Cardiac septum (tissue), 1 donor: ENCODE data around the gene MDP1. TPM values are rescaled to one million over a fixed set of nuclear protein-coding genes. Genes with fewer than 3 reads are reported as not detected.

ENCODE experiments used
- DNase-seq: peaks from one replicate; pipeline ENCODE4 v3.0.0-alpha.2; 2020; ENCODE audit warnings: low spot score
- intact Hi-C: fragments of 100-400 bp; cut with DNase I; formaldehyde crosslinking; loops from one replicate; pipeline ENCODE4 v1.14.0; 2022
- long read RNA-seq: library from polyadenylated mRNA; unstranded; transcript quantifications from one replicate; pipeline ENCODE4 v2.0.0, GENCODE V29; 2021
- total RNA-seq: library from RNA; stranded (reverse); fragmentation: NEBNext Ultra II Directional; extraction: Animal tissue kit (Norgen Biotek cat#: 25700); gene quantifications from one replicate; pipeline ENCODE4 v1.2.1, GENCODE V29; 2021
- donor health status: DM: no; HTN: no; CAD: no.

The MDP1 gene
- 16.7 TPM for total RNA-seq
- long read RNA-seq, transcript MDP1-201 (6 exons, 730 nt): major isoform, 7 of 10 reads
- long read RNA-seq, partial matches to known transcripts: 0 of 10 reads
- long read RNA-seq, other reads (novel, unspliced or antisense): 2 of 10 reads

DNA sequence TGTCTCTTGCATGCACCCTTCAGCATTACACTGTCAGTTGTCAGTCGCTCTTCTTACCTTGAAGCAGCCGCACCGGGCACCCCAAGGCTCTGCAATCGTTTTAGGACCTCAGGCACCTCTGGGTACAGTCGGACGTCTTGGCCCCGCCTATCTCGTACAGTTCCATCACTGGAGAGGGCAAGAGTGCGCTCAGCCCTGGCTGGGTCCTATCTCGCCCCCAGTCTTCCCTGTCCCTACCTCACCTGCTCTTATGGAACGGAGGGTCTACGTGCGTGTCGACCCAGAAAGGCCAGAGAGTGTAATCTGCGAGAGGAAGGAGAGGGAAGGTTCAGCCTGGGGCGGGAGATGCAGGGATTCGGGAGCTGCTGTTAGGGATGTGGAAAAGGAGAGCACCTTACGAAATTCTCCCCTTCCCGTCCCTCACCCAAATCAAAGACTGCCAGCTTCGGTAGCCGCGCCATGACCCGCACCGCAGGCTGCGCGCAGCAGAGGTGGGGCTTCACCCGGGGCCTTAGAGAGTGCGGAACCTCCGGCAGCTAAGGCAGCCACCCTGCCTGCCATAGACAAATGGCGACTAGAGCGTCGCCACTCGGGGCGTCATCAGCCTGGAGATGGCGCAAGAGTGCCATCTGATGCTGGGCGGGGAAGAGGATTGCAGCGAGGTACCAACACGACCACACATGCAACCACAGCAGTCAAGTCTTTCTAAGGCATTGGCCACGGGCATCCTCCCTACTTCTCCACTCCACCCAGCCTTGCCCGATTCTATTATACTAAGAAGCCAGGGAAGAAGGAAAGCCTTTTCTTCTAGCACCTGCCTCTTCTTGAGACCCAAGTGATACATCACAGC is at the start of gene MDP1:
TSS of gene MDP1 (minus strand) at position 572 of the 850 bp plus-strand sequence. CDS start at position 461, 111 bp downstream.
- intact Hi-C loops: loop anchor here (2.0 kb wide), 1 partner anchor 25 kb away; no protein-coding TSS in a partner anchor

DNA sequence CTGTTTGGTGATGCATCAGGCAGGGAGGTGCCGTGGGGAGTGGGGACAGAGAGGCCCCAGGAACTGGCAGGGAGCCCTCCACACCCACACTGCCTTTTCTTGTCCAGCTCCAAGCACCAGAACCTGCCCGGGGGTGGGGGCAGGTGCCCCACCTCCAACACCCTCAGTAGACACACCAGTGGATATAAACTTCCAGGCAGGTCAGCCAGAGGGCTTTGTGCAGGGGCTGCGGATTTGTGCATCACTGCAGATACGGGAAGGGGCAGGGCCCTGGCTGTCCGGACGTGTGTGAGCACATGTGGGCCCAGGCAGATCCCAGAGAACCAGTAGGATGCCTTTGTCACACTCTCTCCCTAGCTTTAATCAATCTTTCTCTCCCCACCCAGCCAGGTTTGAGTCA is 48.4 kb upstream of the MDP1 start:
- intact Hi-C loops: no loop called here
- no peak for DNase-seq

More for the DNA sequence above, at the start of gene MDP1:
- peak; percentile 93 for DNase-seq

GRCh38 chr14:24263848-24264247 is 48.0 kb upstream of the MDP1 start:
- no peak for DNase-seq
- intact Hi-C loops: no loop called here

GRCh38 chr14:24262821-24263733 is 47.2 kb upstream of the MDP1 start, which contains the start of gene TGM1:
TGM1 (minus strand) TSS chr14:24263177; CDS start chr14:24262352, 825 bp downstream.
- no peak for DNase-seq
- intact Hi-C loops: no loop called here

DNA sequence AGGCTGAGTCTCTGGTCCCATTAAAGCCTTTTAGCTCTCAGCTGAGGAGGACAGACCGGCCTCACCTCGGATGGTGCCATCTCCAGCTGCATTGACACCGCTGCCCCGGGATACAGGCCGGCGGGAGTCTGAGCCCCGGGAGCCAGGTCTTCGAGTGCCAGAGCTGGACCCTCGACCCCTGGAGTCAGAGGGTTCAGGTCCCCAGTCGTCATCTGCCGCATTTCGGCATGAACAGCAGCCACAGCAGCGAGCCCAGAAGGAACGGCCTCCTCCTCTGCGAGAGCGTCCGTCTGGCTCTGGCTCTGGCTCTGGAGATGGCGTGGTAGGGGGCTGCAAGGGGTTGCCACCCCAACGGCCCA is 46.1 kb upstream of the MDP1 start:
- DNase-seq: no peak
- intact Hi-C loops: no loop called here

DNA sequence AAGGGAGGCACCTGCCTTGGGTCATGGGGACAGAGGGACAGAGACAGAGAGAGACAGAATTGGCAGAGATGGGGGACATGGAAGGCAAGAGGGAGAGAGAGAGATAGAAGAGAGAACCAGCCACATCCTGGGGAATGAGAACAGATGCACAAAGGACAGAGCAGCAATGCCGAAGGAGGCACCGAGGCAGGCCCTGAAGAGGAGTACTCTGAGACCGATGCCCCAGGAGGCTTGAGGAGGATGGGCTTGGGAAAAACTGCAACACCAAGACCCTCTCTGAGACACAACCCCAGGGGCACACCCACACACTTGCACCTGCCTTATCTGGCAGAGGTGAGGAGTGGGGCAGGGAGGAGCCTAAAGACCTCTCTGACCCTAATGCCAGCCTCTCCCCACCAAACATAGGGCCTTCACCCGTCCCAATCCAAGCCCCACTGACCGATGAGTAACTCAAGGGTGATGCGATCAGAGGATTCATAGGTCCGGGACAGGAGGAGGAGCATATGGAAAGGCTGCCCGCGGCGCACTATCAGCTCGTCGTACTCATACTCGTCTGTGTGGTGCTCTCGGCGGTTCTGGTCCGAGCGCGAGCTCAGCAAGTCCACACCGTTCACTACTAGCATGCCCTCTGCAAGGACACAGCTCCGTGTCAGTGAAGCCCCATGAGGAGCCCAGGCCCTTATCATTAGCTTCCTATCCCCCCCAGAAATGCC is 45.5 kb upstream of the MDP1 start:
- intact Hi-C loops: no loop called here

GRCh38 chr14:24260780-24261157 is 44.9 kb upstream of the MDP1 start:
- intact Hi-C loops: no loop called here
- DNase-seq: no peak

More for the DNA sequence above, 45.5 kb upstream of the MDP1 start:
- no peak for DNase-seq

- intact Hi-C loops: no loop called here
Observed at GRCh38 chr14:24260026-24260779, 44.3 kb upstream of the MDP1 start.

DNA sequence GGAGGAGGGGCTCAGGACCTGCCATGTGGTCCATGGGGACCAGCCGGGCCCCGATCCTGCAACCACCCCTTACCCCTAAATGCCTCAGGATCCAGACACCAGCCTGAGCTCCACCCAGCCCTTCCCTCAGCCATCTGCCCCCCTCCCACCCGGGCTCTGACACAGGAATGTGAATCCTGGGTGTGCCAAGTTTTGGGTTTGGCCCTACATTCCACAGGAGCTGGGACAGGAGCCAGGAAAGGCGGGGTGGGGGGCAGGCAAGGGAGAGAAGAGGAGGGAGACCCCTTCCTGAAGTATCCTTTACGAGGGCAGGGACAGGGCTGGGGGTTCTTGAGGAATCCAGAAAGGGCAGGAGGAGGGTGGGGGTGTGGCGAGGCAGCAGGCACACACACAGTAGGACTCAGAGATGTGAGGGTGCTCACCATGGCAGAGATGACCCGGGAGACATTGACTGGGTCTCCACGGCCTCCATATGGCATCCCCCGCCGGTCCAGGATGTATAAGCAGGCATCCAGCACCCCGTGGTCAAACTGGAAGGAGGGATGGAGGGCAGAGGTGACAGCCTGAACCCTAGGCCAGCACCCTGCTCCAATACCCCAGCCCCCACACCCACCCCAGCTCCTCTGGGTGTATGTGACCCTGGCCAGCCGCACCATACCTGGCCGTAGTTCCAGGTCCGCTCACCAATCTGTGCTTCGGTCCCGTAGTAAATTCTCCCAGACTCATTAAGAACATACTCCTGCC is 43.6 kb upstream of the MDP1 start:
- DNase-seq: no peak
- intact Hi-C loops: no loop called here

More at GRCh38 chr14:24260026-24260779, 44.3 kb upstream of the MDP1 start:
- DNase-seq: no peak

DNA sequence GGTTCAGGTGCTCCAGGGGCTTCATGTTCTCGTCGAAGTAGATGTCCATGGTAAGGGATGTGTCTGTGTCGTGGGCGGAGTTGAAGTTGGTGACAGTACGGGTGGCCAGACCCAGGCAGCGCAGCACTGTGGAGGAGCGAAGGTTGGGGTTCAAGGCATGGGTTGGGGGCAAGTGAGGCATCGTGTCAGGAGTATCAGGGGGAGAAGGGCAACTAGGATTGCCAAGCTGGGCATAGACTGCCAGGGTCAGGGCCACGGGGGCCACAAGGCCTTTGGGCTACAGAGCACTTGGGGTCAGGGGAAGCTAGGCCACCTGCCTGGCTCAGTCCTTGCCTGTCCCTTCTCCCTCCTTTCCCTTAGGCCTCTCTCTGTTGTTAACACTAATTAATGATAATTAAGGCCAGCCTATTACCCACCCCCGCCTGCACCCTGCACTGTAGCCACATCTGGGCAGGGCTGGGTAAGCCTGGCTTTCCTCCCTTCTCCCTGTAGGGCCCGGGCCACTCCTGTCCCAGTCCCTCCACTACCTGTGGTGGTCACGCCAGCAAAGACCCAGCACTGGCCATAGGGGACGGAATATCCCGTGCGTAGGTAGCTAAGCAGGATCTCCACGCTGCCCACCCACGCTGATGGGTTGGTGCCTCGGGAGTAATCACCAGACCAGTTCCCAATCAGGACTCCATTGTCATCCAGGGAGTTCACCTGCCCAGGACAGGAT is 42.8 kb upstream of the MDP1 start:
- no peak for DNase-seq
- intact Hi-C loops: no loop called here

GRCh38 chr14:24258119-24258518 is 42.3 kb upstream of the MDP1 start:
- no peak for DNase-seq
- intact Hi-C loops: no loop called here

- intact Hi-C loops: no loop called here
- DNase-seq: no peak
Observed at GRCh38 chr14:24256960-24257359, 41.1 kb upstream of the MDP1 start.

DNA sequence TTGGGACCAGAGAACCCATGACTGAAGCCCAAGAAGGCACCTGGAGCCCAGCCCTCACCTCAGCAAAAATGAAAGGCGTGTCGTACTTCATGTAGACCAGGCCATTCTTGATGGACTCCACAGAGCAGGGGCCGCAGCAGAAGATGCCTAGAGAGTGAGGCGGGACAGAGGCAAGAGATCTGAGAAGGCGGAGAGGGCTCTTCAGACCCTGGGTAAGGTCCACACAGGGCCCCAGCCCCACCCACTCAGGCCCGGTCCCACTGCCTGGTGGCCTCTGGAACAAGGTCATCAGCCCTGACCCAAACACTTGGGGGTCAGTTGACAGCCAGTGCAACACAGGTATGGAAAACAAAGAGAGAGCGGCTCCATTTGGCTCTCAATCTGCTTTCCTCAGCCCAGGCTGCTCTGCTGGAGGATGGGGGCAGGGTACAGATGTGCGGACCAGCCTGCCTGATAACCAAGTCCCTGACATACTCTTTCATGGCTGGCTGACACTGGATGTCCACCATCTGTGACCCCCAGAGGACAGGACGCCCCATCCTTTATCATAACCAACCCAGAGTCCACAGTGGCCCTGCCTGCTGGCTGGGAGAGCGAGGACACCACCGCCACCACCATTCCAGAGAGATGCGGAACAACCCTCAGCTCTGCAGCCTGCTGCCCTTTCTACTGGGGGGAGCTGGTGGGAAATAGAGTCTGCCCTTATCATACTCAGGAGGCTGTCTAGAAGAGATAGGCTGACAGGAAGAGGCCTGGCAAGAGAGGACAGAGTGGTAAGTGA is 40.3 kb upstream of the MDP1 start:
- no peak for DNase-seq
- intact Hi-C loops: no loop called here

GRCh38 chr14:24255438-24255837 is 39.6 kb upstream of the MDP1 start:
- no peak for DNase-seq
- intact Hi-C loops: no loop called here

GRCh38 chr14:24254630-24255392 is 38.9 kb upstream of the MDP1 start:
- intact Hi-C loops: no loop called here
- DNase-seq: no peak

- intact Hi-C loops: no loop called here
- DNase-seq: no peak
Observed at GRCh38 chr14:24253936-24254335, 38.1 kb upstream of the MDP1 start.
